ENCODE results near the gene RINT1. TPM values are rescaled to one million over a fixed set of nuclear protein-coding genes. Genes with fewer than 3 reads are reported as not detected.

RINT1 gene
- total and polyA plus RNA-seq, 2 of the 13 experiments (the other 11 are each of a cell fraction or from before 2014, with no cell fraction given) = 14.7 to 19.3 TPM

GRCh38 chr7:105581066-105581811 lies 49.2 kb downstream of the RINT1 start, which contains the start of gene EFCAB10 (continued):
- TF ChIP-seq SIN3A (IDR thresholded peaks at IDR 0.05; ENCODE audit: borderline replicate concordance, low read depth, low read length) = peak; percentile 91; the same call in 1 of the 2 replicates
- TF ChIP-seq RFX1 (IDR thresholded peaks at IDR 0.05) = peak; percentile 87
- no peak for TF ChIP-seq ZNF317 (CRISPR knock-in tag; IDR thresholded peaks at IDR 0.05)
- no peak for TF ChIP-seq RFX5 (IDR thresholded peaks at IDR 0.05; ENCODE audit: low read depth, low read length)
- TF ChIP-seq ZSCAN20 (CRISPR knock-in tag; IDR thresholded peaks at IDR 0.05; ENCODE audit: borderline replicate concordance) = no peak
- TF ChIP-seq LRRFIP1 (CRISPR knock-in tag; conservative IDR thresholded peaks at IDR 0.05) = no peak
- peak; percentile 62; the same call in 1 of the 2 replicates for TF ChIP-seq HOXA3 (CRISPR knock-in tag; IDR thresholded peaks at IDR 0.05)
- peak; percentile 75; the same call in 1 of the 3 replicates for TF ChIP-seq MXI1 (IDR thresholded peaks at IDR 0.05; ENCODE audit: borderline replicate concordance, low read depth, low read length)
- no peak for TF ChIP-seq FOXP4 (CRISPR knock-in tag; IDR thresholded peaks at IDR 0.05)
- TF ChIP-seq AFF4 (CRISPR knock-in tag; IDR thresholded peaks at IDR 0.05) = no peak
- TF ChIP-seq ZNF124 (CRISPR knock-in tag; IDR thresholded peaks at IDR 0.05) = no peak
- TF ChIP-seq ZNF646 (CRISPR knock-in tag; IDR thresholded peaks at IDR 0.05) = no peak
- TF ChIP-seq FOXK1 (CRISPR knock-in tag; IDR thresholded peaks at IDR 0.05; ENCODE audit: borderline replicate concordance, low read depth) = no peak
- TF ChIP-seq ZNF331 (CRISPR knock-in tag; IDR thresholded peaks at IDR 0.05) = 0 out of 2 replicates have a peak, but pooled peaks have one; percentile 42
